OCI-LY3 (cell line): ENCODE results near the gene PDE5A.

Experiments
- CTCF ChIP-seq: fragments of 200-600, 300-600 bp; sonication (generic); IDR thresholded peaks from 2 replicates; pipeline ENCODE4 v1.5.1; 2014; ENCODE audit warnings: antibody characterized with exemption, low read length, low read depth
- EZH2phosphoT487 ChIP-seq: fragments of 200-600 bp; shearing (Covaris generic); IDR thresholded peaks from 2 replicates; pipeline ENCODE4 v1.6.1; 2018; ENCODE audit warnings: antibody characterized with exemption, mixed run types, low read depth

DNA sequence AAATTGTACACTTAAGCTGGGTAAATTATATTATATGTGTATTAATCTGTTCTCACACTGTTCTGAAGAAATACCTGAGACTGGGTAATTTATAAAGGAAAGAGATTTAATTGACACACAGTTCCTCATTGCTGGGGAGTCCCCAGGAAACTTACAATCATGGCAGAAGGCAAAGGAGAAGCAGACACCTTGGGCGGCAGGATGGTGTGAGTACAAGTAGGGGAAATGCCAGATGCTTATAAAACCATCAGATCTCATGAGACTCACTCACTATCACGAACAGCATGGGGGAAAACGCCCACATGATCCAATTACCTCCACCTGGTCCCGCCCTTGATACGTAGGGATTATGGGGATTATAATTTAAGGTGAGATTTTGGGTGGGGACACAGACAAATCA lies 34.9 kb downstream of the PDE5A start:
- TF ChIP-seq CTCF (no peak), EZH2phosphoT487 (no peak)
